Dedifferentiated amniotic fluid mesenchymal stem cell (primary cell): ENCODE measurements around the gene PAK4.
"Not testable (repeated sequence)": the region's sequence is repeated elsewhere in the genome, so short reads cannot be mapped to it uniquely, and the experiment has no call there.

Experiments used
- DNase-seq: peaks from one replicate; pipeline ENCODE4 v3.0.0-alpha.2; 2016; ENCODE audit errors: extremely low spot score

PAK4 gene

DNA sequence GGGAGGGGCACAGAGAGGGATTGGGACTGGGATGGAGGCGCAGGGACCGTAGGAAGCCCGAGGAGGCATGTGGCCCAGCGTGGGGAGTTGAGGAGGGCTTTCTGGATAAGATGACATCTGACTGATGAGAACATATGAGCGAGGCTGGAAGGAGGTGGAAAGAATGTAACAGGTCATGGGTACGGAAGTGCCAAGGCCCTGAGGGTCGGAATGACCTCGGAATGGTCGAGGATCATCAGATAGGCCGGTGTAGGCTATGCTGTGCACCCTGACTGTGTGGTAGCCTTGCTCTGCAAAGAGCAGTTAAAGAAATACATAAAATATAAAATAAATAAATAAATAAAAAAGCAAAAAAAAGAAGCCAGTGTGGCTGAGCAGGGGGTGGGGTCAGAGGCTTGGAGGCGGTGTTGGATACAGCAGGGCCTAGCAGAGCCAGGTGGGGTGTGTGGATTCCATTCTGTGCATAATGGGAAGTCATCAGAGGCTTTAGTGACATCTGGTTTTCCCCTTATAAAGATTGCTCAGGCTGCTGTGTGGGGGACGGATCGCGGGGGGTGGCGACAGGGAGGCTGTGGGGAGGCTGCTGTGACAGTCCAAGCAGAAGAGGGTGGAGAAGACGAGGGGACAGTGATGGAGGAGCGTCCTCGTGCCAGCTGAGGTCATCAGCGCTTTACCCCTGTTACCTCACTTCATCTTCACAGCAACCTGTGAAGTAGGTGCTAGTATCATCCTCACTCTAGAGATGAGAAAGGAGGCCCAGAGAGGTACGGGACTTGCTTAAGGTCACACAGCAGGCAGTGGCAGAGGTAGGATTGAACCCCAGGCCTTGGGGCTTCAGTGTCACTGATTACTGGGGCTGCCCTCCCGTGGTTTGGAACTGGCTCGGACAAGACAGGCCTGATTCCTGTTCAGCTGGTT is 5.0 kb downstream of the PAK4 start:
- DNase-seq, result no peak

- DNase-seq, result no peak
Measured at GRCh38 chr19:39131255-39131755, 5.7 kb downstream of the PAK4 start.

GRCh38 chr19:39132344-39132969 is 6.9 kb downstream of the PAK4 start:
- DNase-seq, result no peak

GRCh38 chr19:39133431-39134270 is 8.1 kb downstream of the PAK4 start:
- no peak for DNase-seq

GRCh38 chr19:39135701-39136100 is 10.1 kb downstream of the PAK4 start:
- DNase-seq, result no peak

- no peak for DNase-seq
Measured at GRCh38 chr19:39136225-39136940, 10.8 kb downstream of the PAK4 start.

DNA sequence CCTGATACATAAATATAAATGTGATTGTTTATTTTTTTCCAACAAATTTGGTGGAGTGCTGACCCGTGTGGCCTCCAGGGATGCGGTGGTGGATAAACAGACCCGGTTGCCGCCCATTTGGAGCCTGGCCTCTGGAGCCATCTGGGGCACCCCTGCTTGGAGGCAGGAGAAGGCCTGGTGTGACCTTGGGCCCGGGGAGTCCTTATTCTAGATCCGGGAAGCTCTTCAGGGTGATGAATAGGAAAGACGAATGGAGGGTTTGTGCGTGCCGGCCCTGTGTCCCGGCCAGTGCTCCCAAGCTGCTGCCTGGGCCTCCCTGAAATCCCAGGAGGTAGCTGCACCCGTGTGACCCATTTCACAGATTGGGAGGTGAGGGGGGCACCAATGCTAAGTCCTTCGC is 11.5 kb downstream of the PAK4 start:
- no peak for DNase-seq

DNA sequence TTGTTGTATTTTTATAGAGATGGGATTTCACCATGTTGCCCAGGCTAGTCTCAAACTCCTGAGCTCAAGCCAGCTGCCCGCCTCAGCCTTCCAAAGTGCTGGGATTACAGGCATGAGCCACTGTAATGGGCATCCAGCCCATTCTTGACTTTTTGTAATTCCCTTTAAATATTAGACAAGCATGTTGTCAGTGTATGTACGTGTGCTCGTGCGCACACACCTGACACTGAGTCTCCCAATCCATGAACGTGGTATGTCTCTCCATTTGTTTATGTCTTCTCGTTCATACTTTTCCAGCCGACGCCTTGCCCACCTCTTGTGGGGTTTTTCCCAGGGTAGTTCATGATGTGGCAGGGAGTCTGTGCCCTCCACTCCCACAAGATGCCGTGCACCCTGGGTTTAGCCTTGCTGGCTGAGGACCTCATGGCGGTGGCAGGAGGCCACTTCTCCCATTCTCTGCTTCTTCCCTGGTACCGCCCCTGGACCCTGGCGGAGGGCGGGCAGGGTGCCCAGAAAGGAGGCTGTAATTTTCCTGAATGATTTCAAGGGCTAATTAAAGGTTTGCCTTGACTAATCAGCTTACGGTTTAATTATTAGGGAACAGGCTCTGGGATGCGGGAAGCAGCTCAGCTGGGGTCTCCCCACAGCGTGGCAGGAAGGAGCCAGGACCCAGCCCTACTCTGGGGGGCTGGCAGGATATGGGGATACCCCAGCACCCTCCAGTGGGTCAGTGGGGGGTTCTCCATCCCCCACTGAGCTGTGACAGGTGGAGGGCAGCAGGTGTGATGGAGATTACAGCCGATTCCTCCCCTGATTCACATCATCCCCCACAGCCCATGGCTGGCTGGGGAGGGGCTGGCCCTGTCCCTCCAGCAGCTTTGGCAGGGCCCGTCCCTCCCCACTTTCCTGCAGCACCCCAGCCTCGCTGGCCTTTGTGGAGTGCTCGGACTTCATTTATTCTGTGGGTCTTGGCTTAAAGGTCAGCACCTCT is 12.9 kb downstream of the PAK4 start:
- DNase-seq, result no peak

- DNase-seq, result no peak
Measured at GRCh38 chr19:39139305-39139874, 13.8 kb downstream of the PAK4 start.

DNA sequence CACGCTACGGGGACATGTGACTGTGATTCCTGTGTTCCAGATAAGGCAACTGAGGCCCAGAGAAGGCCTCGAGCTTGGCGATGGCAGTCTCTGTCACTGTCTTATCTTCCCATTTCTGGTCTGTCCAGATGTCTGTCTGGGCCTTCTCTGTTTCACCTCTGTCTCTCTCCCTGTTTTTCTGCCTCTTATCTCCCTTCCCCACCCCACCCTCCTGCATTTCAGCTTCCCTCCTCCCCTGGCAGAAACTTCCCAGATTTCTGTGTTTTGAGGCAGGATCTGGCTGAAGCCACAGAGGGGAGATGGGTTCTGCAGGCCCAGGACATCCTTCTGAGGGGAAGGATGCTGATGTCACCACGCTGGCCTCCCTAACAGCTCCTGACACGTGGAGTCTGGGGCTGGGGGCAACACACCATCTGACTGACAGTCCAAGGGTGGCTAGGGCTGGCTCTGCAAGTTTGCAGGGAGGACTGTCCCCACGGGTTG is 14.4 kb downstream of the PAK4 start:
- DNase-seq, result no peak

DNA sequence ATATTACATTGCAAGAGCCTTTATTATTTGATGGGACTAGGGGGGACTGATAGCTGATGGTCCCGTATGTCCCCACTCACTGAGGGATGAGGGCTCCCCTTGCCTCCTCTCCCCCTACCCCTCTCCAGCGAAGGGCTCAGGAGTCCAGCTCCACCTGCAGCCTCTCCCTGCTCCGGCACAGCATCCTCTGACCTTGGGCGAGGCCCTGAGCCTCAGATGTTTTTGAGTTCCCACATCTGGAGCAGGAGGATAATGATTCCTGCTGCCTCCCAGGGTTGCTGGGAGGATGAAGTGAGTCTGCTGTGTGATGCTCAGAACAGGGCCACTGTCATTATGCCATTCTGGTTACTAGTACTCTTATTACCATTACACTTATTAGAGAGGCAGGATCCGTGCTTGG is 15.0 kb downstream of the PAK4 start:
- DNase-seq, result no peak

DNA sequence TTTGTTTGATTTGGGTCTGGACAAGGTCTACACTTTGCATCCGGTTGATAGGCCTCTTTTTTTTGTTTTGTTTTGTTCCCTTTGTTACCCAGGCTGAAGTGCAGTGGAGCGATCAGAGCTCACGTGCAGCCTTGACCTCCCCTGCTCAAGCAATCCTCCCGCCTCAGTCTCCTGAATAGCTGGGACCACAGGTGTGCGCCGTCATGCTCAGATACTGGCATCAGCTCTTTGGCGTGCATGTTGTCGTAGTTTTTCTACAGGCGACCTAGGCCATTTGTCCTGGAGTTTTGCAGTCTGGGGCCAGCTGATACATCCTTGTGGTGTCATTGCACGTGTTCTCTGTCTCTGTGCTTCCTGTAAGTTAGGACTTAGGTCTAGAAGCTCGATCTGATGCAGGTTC is 16.3 kb downstream of the PAK4 start:
- DNase-seq, result no peak

DNA sequence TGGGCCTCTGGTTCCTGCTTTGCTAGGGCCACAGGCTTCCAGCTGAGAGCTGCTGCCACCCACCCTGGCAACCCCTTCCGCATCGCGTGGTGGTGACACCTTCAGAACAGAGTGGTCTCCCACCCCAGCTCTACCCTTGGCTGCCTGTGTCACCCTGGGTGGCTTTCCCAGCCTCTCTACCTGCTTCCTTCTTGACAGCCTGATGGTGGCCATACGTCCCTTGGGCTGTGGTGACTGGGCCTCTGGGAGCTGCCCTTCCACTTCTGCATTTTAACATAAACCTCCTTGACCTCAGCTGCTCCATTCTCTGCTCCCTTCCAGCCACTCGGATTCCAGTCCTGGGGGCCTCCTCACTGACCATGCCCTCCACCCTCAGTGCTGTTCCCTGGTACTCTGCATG is 17.0 kb downstream of the PAK4 start:
- no peak for DNase-seq

DNA sequence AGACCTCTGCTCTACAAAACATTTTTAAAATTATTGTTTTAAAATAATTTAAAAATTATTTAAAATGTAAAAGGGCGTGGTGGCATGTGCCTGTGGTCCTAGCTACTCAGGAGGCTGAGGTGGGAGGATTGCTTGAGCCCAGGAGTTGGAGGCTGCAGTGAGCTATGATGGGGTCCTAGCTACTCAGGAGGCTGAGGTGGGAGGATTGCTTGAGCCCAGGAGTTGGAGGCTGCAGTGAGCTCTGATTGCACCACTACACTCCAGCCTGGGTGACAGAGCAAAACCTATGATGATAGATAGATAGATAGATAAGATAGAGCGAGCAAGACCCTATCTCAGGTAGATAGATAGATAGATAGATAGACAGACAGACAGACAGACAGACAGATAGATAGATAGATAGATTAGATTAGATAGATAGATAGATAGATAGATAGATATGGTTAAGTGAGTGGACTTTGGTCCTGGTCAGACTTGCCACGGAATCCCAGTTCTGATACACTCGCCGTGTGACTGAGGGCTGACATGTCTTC is 18.2 kb downstream of the PAK4 start:
- DNase-seq, result not testable (repeated sequence)

DNA sequence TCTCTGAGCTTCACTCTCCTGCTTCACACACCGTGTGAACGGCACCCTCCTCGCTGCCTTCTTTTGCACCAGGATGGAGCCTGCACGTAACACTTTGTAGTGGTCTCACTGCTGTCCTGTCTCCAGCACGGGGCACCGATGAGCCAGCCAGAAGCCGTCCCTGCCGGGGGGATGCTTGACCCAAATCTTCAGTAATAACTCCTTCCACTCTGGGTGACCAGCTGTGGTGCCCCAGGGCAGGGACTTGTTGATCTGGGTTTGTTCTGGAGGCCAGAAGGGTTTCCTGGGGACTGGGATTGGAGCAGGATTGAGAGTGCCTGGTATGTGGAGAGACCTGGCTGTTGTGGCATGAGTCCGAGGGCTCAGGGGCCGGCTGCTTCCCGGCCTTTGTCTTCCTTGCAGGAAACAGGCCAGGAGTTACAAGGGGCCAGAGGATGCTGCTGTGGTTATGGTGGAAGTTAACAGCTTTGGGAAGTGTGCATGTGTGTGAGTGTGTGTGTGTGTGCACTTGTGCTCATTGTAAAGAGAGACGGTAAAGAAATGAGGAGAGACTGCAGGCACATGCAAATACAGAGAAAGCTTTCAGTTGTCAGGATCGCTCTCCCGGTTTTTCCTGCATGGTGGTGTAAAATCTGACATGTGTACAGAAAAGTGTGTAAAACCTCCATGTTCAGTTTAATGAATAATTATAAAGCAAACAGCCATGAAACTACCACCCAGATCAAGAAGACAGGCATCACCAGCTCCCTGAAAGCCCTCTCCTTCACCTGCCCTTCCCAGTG is 18.9 kb downstream of the PAK4 start:
- DNase-seq, result no peak

DNA sequence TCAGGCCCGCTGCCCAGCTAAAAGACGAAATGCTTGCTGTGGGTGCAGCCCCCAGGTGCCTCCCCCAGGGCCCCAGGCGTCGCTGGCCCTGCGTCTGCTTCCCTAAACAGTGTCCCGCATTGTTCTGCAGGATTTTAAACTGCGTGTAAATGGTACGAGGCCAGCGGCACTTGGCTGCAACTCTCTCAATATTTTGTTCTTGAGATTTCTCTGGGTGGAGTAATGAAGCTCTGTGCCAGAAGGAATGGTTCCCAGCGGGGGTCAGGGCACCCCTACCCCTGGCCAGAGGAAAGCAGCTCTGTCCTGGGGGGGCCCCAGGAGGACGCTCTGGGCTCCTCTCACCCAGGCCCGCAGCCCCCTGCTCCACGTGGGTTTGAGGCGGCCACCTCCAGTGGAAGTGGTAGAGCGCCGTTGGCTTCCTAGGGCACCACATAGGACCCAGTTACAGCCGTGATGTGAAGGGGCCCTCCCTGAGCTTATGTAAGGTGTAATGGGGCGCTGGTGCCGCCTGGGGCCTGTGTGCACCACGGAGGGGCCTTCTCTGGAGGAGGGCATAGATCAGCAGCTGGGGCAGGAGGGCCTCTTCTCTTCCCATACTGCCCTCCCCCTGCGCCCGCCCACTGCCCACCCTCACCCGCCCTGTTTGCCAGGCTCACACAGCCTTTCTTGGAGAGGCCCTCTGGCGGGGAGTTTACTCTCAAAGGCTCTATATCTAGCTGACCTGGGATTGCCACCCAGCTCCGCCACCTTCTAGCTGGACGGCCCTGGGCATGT is 19.8 kb downstream of the PAK4 start:
- no peak for DNase-seq

DNA sequence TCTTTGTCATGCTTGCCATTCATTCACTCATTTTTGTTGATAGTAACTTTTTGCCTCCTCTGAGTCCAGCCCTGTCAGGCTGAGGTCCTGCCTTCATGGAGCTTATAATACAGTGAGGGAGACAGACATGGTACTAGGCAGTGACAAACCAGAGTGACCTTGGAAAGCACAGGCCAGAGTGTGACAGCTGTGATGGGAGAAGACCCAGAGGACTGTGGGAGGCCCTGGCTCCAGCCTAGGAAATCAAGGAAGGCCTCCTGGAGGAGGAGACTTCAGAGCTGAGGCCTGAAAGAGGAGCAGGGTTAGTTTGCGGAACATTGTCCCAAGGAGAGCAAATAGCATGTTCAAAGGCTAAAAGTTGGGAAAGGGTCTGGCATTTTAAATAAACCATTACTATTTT is 20.5 kb downstream of the PAK4 start:
- no peak for DNase-seq
